ENCODE data around the gene MYO3B.

DNA sequence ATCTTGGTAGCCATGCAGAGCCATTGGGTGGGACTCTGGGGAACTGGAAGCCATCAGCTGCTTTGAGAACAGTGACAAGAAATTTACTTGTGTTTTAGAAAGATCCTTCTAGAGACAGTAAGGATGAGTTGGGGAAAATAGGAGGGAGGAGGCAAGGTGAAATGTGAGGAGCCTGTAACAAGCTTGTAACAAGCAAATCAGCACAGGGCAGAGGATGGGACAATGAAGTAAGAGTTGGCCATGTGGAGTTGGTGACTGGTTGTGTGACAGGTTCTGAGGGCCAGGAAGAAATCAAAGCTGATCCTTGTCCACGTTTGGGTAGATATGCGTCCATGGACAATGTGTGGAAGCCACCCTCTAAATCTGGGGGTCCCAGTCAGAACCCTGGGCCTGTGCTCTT lies 84.4 kb downstream of the MYO3B start:
- TF ChIP-seq, protein P1, sequence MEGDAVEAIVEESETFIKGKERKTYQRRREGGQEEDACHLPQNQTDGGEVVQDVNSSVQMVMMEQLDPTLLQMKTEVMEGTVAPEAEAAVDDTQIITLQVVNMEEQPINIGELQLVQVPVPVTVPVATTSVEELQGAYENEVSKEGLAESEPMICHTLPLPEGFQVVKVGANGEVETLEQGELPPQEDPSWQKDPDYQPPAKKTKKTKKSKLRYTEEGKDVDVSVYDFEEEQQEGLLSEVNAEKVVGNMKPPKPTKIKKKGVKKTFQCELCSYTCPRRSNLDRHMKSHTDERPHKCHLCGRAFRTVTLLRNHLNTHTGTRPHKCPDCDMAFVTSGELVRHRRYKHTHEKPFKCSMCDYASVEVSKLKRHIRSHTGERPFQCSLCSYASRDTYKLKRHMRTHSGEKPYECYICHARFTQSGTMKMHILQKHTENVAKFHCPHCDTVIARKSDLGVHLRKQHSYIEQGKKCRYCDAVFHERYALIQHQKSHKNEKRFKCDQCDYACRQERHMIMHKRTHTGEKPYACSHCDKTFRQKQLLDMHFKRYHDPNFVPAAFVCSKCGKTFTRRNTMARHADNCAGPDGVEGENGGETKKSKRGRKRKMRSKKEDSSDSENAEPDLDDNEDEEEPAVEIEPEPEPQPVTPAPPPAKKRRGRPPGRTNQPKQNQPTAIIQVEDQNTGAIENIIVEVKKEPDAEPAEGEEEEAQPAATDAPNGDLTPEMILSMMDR (IDR thresholded peaks at IDR 0.05; ENCODE audit: insufficient read depth, low read length, poor library complexity, severe bottlenecking) = no peak
- no peak for TF ChIP-seq EZH2phosphoT487 (conservative IDR thresholded peaks at IDR 0.05; ENCODE audit: low read length)

Data from SU-DHL-6 (cell line).